GM18498 (cell line): ENCODE results near the gene EPHB1.
A peak's percentile ranks its signal among the peaks of the same experiment; 100 is the strongest.
"Not testable (repeated sequence)": the region's sequence is repeated elsewhere in the genome, so short reads cannot be mapped to it uniquely, and the experiment has no call there.

Source experiments
- ATAC-seq: cut with Tn5 transposase; IDR thresholded peaks from one replicate; pipeline ENCODE4 v1.9.1; 2021; ENCODE audit warnings: mild to moderate bottlenecking, moderate library complexity; ENCODE audit not compliant: unreplicated experiment

EPHB1 gene

DNA sequence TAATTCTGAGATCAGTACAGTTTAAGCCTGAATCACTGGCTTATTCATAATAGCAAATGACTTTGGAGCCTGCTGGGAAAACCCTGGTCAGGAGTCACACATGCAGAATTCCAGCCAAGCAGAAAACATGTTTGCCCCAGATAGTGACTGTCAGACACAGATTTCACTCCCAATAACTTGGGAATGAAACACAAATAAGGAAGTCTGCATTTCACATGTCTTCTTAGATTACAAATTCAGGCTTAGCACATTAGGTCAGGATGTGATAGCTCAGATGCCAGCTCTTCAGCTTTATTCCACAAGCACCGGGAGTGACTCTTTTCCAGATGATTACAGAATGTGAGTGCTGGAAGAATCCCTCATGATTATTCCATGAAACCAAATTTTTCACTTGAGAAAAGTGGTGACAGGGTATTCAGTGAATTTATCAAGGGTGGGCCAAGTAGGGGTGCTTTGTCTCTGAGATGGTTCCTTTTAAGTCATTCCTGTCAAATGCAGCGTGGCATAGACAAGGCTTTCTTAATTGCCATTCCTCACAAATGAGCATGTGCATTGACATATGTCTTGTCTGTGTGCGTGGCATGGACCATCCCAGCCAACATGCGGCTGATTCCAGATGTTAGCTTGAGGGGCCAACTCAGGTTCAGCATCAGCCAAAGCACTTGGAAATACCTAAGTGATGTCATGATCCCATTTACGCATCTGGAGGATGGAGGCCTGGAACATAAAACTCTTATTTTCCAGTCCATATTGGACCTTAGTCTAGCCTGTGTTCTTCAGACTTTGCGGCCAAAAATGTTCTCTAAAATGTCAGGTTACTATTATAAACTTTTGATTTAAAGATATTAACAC is 191.0 kb downstream of the EPHB1 start:
- ATAC-seq = no peak

DNA sequence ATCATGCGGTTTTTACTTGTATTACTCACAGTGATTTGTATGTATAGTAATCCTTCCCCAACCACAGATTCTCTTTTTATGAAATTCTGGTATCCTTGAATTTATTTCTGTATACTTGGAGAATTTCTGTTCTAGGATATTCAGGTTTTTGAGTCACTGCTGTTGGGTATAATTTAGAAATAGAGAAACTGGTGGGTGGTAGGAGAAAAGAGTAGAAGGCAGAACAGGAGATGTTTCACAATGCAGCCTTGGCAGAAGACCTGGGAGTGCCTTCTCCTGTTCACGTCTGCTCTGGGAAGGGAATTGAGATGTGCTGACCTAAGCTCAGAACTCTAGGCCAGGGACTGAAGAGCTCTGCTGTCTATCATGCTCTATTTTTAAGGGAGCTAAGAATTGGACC is 193.6 kb downstream of the EPHB1 start:
- no peak for ATAC-seq

DNA sequence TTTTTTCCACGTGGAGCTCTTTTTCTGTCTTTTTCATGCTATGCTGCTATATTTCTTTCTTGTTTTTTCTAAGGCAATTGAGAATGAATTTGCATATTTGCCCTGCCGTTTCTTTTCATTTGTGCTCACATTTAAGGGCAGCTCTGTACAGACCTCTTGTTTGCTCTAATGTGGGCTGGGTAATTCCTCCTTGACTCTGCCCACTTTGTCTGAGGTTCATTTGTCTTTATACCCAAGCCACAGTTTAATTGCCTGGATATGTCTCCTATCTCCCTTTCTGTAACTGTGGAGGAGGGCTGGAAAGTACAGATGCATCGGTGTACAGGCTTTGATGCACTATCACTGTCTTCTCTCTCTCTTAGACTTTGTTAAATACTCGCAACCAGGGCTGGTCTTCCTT is 195.9 kb downstream of the EPHB1 start:
- no peak for ATAC-seq

DNA sequence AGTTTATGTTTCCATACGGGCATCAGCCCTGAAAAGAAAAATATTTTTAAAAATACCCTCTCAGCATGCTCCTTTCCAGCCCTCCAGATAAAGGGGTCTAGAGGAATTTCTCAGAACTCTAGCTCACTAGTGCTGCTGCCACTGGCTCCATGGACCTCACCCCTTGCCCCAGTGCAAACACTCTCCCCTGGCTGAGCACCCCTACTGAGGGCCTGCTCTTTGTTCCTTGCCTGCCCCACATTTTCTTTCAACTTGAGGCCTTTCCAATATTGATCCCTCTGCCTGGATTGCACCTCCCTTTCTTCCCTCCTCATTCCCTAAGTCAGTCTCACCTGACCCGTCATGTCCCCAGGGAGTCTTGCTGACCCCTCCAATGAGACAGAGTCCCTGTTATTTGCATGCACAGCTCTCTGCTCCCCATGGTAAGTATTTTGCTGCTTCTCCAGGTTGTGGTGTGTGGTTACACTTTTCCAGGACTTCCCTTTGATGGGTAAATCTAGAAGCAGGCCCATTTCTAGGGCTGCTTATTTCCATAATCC is 196.5 kb downstream of the EPHB1 start:
- ATAC-seq = no peak

DNA sequence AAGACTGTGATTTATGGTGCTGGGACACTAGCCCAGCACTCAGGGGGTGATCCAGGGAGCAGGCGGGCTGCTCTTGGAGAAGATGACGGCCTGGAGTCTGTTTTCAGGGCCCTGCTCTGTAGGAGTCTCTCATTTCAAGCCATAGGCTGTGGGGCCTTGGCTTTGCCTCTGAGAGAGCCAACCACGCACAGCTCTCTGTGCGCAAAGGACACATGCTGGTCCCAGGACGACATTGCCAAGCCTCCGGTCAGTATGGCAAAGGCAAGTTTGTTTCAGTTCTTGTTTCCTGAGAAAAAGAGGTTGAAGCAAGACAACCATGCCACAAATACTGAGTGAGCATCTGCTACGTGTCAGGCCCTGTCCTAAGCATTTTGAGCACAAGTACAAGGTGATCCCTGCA is 197.1 kb downstream of the EPHB1 start:
- ATAC-seq = peak; percentile 28

DNA sequence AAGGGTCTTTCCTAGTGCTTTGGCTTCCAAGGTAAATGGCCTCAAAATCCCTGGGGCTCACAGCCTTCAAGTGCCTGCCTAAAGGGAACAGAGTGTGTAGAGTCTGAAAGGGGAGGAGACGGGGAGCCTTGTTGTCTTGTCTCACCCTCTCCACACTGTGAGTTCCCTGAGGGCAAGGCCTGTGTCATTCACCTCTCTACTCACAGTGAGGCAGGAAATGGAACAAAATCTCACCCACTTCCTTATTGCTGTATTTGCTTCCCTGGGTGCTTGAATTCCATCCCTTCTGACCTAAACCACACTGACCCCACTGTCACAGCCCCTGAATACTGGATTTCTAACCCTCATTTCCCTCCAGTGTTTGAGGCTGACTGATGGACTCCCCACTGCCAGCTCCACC is 197.5 kb downstream of the EPHB1 start:
- ATAC-seq = peak; percentile 41

DNA sequence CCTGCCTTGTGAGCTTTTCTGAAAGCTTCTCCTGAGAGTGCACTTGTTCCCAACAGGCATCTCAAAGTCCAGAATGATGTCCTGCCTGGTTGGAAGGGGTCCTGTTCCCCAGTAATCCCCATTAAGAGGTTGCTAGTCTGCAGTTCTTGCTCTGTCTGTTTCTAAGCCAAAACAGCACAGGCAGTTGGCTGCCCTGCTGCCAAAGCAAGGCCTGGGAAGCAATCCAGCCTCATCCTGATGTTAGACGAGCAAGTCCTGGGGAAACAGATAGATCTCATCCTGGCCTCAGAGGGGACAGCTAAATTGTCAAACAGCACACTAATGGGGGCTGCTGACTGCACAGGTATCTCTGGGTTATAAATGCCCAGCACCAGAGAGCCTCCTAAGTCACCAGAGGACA is 198.0 kb downstream of the EPHB1 start:
- ATAC-seq = no peak

DNA sequence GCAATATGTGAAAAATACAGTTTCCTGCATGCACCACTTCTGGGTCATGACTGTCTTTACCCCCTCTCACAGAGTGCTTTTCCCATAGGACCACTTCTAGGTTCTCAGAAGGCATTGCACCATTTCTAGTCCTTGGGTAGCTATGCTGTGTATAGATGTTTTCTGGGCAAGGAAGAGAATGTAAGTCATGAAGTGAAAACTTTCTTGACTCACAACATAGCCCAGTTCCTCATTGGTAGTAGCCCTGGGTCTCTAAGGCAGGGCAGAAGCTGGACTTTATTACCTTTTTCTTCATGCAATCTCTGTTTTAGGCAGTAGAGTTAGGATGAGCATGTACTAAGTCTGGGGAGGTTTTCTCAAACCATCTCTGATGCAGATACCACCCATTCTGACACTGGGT is 203.1 kb downstream of the EPHB1 start:
- ATAC-seq = peak; percentile 54

DNA sequence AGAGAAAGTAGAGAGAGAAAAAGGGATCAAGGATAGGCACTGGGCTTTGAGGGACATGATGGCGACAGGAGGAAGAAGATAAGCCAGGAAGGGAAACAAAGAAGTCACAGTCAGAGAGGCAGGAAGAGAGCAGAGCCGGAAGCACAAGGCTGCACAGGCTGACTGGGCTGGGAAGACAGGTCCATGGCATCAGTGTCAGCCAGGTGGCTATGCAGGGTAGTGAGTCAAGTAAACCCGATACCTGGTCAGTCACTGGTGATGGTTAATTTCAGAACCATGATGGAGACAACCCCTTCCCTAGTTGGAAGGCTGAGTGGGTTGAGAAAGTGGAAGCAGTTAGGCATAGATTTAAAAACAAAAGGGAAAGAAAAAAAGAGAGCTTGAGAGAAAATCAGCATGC is 203.8 kb downstream of the EPHB1 start:
- ATAC-seq = no peak

DNA sequence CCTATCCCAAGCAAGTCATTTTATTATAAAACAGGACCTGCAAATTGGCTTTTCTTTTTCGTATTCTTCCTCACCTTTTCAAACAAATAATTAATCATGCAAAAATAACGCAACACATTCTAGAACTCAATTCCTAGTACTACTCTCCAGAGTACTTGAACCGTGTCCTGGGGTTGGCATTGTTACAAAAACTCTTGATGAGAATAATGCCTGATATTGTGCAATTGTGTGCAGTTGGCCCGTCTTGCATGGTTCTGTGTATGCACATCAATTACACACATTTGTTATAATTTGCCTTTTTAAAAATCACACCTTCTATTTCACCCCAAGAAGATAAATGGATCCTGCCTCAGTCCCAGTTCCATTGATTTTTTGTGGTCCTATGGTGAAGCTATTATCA is 205.4 kb downstream of the EPHB1 start:
- ATAC-seq = no peak

DNA sequence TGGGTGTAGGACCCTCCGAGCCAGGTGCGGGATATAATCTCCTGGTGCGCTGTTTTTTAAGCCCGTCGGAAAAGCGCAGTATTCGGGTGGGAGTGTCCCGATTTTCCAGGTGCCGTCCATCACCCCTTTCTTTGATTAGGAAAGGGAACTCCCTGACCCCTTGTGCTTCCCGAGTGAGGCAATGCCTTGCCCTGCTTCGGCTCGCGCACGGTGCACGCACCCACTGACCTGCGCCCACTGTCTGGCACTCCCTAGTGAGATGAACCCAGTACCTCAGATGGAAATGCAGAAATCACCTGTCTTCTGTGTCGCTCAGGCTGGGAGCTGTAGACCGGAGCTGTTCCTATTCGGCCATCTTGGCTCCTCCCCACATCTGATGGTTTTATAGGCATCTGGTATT is 210.6 kb downstream of the EPHB1 start:
- not testable (repeated sequence) for ATAC-seq

DNA sequence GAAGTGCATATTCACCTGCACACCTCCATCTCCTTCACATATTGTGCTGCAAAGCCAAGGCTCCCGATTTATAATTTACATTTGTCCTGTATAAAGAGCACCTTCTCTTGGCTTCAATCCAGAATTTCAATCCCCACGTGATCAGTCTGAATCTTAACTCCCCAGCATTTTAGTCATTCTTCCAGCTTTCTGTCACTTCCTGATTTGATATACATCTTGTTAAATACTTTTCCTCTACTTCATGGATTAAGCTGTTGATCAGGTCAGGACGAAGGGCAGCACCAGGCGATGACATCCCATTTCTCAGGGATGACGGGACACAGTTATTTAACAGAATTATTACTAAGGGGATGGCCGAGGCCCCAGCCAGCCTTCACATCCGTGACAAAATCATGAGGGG is 212.5 kb downstream of the EPHB1 start:
- no peak for ATAC-seq

DNA sequence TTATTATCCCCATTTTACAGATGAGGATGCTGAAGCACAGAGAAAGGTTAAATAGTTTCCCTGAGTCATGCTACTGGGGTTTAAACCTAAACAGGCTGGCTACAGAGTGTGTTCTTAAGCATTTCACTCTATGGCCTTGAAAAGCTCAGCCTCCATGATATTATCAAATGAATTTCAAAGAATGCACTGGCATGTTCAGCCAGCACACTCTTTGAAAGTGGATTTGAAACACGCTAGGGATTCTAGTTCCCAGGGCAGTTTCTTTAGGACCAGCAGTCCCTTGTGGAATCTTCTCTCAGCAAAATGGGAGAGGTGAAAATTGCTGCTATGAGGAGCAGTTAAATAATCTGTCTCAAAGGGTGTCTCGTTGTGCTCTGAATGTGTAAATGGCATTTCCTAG is 213.3 kb downstream of the EPHB1 start:
- ATAC-seq = no peak

DNA sequence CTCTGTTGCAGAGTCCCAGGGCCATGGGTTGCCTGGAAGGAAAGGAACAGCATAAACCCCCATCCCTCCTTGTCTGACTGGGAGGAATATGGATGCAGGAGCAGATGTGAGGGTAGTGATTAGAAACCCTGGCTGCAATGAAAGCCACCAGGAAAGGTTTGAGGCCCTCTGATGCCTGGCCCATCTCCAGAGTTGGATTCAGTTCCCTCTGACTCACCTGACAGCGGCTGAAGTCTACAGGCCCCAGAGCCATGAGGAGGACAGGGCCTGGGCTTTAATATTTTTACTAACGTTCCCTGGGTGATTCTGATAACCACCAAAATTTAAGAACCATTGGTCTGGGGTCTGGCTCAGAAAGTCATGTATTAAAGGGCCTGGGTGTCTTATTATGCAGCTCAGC is 214.0 kb downstream of the EPHB1 start:
- no peak for ATAC-seq

DNA sequence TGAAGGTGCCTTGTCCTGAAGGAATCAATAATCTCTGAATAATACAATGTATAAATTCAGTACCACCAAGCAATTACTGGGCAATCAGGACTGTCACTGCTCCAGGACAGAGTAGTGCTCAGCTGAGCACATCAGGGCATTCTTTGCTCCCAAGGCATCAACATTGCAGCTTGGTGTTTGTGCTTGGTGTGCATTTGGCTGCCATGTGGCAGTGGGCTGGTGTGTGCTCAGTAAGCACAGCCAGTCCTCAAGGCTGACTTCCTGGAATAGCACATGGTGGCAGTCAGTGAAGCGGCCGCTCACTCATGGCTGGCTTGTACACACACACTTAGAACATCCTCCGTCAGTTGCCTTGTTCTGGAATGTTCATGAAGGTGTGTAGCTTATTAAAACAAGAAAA is 217.0 kb downstream of the EPHB1 start:
- no peak for ATAC-seq

DNA sequence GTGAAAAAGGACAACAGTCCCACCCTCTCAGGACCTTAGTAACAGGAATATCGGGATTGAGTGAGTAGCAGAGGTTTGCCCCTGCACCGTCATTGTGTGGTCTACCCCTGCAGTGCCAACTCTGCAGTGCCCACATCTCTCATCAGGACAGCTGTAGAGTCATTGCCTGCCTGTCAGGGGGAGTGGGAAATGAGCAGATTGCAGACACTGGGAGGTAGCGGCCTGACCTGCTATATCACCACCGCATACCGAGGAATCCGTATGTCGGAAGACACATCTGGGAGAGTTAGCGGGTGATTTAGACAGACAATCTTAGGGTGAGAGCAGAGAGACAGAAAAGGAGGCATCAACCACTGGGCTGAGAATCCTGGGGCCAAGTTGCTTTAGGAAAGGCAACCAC is 218.1 kb downstream of the EPHB1 start:
- ATAC-seq = no peak

DNA sequence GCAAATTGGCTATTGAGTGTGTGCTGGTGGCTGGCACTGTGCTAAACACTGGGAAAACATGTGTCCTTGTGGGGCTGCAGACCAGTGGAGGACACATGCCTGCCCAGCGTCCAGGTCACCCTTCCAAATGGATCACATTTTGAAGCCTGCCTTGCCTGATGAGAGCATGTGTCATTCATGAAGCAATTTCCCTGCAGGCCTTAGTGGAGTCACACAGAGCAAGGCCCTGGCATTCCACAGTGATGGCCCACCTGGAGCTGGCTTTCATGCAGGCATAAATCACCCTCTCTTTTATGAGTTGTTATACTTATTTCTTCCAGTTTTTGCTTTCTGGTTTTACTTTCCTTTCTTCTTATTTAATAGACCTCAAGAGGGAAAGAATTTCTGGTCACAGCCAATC is 219.5 kb downstream of the EPHB1 start:
- no peak for ATAC-seq

DNA sequence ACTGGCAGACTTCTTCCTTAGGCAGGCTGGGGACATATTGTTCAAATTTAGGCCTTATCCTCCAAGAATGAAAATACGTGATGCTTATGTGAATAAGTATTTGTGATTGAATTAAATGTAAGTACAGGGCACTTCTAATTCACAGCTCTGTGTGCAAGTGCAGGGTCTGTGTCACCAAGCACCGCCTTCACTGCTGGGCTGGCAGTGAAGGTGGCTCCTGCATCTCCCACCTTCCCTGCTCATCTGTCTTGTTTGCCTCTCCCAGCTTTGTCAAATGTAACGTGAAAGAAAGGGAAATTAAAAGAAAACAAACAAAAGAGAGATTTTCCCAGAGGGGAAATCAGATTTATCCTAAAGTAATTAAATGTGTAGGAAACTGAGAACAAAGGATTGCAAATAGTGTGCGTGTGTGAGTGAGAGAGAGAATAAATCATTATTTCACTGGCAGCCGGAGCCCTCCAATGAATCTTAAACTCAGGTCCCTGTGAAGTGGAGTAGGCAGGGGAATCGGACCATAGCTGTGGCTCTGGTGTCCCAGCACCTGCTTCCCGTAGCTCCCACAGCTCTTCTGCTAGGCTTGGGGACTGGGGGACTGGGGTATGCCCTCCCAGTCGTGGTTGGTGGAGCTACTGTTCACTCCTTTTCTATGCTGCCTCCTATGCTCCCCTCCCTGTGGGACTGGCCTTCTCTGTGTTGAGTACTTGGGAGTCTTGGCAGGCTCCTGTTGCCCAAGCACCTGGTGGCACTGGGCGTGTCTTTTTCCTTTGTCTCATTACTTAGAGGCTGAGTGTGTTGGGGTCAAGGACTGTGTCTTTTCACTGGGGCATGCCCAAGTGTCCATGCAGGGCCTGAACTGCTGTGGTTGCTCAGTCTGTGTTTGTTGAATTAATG is 222.2 kb downstream of the EPHB1 start:
- no peak for ATAC-seq

DNA sequence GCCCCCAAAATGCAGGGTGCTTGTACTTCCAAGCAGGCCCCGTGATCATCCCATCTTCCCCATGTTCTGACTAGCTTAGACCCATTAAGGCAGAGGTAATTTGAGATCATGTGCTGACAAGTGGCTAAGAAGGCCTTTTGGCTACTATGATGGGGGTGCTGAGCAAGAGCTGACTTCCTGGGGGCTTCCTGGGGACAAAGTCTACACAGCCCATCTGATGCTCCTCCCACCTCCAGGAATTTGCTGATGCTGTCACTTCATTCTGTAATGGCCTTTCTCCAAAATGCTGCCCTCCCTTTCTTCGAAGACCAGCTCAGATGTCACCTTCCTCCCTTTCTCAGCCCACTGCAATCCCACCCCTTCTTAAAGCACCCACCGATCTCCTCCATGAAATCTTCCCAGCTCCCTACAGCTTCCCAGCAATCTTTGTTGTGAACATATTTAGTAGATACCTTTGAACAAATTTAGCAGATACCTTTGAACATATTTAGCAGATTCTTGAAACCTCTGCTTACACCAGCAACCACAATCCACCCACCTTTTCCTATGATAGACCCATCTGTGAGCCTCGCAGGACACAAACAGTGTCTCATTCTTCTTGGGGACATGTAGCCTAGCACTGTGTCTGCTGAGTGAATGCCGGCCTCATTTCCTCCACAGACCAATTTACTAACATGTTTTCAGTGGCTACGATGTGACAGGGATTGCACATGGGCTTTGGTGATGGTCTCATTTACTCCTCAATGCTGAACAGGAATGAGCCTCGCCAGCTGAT is 223.3 kb downstream of the EPHB1 start:
- ATAC-seq = peak; percentile 88

DNA sequence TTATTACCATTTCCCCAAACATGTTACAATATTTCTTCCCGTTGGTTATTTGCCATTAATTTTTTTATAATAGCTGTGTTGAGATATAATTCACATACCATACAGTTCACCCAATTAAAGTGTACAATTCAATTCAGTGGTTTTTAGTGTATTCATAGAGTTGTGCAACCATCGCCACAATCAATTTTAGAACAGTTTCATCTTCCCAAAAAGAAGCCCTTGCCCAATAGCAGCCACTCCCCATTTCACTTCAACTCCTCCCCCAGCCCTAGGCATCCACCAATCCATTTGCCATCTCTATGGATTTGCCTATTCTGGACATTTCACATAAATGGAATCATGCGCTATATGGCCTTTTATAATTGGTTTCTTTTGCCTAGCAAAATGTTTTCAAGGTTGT is 225.1 kb downstream of the EPHB1 start:
- no peak for ATAC-seq
